Measurements from ENCODE around the gene BOD1L1. TPM values are rescaled to one million over a fixed set of nuclear protein-coding genes. Genes with fewer than 3 reads are reported as not detected.

The BOD1L1 gene
- total and polyA plus RNA-seq, 2 experiments from 2014 or later = 18.2 to 43.2 TPM

- ATAC-seq (no peak), DNase-seq (ENCODE audit: low spot score) (no peak)
- Mint-ChIP-seq H3K9me3 (no peaks in the 10 kb centered on the region), H3K36me3 (ENCODE audit: low read depth) (peaks cover 24% of the 10 kb centered on the region), H3K4me3 (no peak overlapping the region), H3K4me1 (no peaks in the 10 kb centered on the region), H3K27me3 (ENCODE audit: insufficient read depth, low read depth, poor library complexity) (no peaks in the 10 kb centered on the region), H3K27ac (no peak overlapping the region)
- Histone ChIP-seq H3K36me3 (ENCODE audit: insufficient read depth) (peaks cover 25% of the 10 kb centered on the region), H3F3A (replicated peaks; ENCODE audit: low read depth) (no peaks in the 10 kb centered on the region), H3K27ac (ENCODE audit: low read depth) (no peak overlapping the region), H3K4me3 (no peak overlapping the region), H3K4me1 (ENCODE audit: insufficient read depth) (no peaks in the 10 kb centered on the region), H3K4me2 (no peak overlapping the region), H4K20me1 (replicated peaks; ENCODE audit: insufficient read depth) (peaks cover 24% of the 10 kb centered on the region), H3K79me2 (replicated peaks; ENCODE audit: insufficient read depth) (peaks cover 26% of the 10 kb centered on the region), H3K9me2 (ENCODE audit: insufficient read depth) (no peaks in the 10 kb centered on the region), H2AFZ (no peak overlapping the region), H3K27me3 (ENCODE audit: insufficient read depth) (no peaks in the 10 kb centered on the region)
- TF ChIP-seq NANOG (IDR thresholded peaks at IDR 0.05; ENCODE audit: borderline replicate concordance) (no peak), CTCF (conservative IDR thresholded peaks at IDR 0.05; ENCODE audit: low read depth in 2 of 2) (no peak), EZH2phosphoT487 (IDR thresholded peaks at IDR 0.05; ENCODE audit: unreplicated experiment) (no peak), ETS1 (IDR thresholded peaks at IDR 0.05) (no peak), STAT1 (IDR thresholded peaks at IDR 0.05; ENCODE audit: unreplicated experiment) (no peak), ZNF462 (CRISPR knock-in tag; IDR thresholded peaks at IDR 0.05) (no peak), ZNF331 (CRISPR knock-in tag; IDR thresholded peaks at IDR 0.05; ENCODE audit: low read depth) (no peak)
- TF ChIP-seq, protein P1, sequence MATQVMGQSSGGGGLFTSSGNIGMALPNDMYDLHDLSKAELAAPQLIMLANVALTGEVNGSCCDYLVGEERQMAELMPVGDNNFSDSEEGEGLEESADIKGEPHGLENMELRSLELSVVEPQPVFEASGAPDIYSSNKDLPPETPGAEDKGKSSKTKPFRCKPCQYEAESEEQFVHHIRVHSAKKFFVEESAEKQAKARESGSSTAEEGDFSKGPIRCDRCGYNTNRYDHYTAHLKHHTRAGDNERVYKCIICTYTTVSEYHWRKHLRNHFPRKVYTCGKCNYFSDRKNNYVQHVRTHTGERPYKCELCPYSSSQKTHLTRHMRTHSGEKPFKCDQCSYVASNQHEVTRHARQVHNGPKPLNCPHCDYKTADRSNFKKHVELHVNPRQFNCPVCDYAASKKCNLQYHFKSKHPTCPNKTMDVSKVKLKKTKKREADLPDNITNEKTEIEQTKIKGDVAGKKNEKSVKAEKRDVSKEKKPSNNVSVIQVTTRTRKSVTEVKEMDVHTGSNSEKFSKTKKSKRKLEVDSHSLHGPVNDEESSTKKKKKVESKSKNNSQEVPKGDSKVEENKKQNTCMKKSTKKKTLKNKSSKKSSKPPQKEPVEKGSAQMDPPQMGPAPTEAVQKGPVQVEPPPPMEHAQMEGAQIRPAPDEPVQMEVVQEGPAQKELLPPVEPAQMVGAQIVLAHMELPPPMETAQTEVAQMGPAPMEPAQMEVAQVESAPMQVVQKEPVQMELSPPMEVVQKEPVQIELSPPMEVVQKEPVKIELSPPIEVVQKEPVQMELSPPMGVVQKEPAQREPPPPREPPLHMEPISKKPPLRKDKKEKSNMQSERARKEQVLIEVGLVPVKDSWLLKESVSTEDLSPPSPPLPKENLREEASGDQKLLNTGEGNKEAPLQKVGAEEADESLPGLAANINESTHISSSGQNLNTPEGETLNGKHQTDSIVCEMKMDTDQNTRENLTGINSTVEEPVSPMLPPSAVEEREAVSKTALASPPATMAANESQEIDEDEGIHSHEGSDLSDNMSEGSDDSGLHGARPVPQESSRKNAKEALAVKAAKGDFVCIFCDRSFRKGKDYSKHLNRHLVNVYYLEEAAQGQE (IDR thresholded peaks at IDR 0.05; ENCODE audit: unreplicated experiment) = no peak
These were observed 9.7 kb downstream of the BOD1L1 start for GRCh38 chr4:13617801-13618200.
